DOHH2 (cell line): ENCODE measurements around the gene HHLA2.

Source experiments
- EZH2phosphoT487 ChIP-seq: fragments of 200-600 bp; sonication (generic); IDR thresholded peaks from 2 replicates; pipeline ENCODE4 v1.6.1; 2017; ENCODE audit warnings: borderline replicate concordance, mild to moderate bottlenecking, antibody characterized with exemption, low read length, moderate library complexity, mixed read lengths
- TF ChIP-seq, protein P1 (sequence below): fragments of 200-600 bp; sonication (generic); IDR thresholded peaks from one replicate; pipeline ENCODE4 v1.5.1; 2014; ENCODE audit warnings: antibody characterized with exemption, mild to moderate bottlenecking, low read depth, low read length; ENCODE audit not compliant: poor library complexity, severe bottlenecking

DNA sequence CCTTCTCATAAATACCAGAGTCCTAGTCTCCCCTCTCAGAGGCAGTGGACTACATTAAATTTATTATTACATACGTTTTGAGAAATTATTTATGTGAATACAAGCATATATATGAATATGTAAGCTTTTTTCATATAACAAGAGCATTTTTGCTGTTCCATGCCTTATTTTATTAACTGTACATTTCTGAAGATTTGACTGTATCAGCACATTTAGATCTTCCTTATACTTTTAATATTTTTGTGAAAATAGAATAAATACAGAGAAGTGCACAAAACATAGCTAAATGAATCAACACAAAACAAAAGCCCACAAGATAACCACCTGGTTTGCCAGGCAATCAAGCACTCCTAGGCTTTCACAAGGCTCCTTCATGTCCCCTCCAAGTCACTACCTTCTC, 27.8 kb downstream of the HHLA2 start:
- TF ChIP-seq, protein P1, sequence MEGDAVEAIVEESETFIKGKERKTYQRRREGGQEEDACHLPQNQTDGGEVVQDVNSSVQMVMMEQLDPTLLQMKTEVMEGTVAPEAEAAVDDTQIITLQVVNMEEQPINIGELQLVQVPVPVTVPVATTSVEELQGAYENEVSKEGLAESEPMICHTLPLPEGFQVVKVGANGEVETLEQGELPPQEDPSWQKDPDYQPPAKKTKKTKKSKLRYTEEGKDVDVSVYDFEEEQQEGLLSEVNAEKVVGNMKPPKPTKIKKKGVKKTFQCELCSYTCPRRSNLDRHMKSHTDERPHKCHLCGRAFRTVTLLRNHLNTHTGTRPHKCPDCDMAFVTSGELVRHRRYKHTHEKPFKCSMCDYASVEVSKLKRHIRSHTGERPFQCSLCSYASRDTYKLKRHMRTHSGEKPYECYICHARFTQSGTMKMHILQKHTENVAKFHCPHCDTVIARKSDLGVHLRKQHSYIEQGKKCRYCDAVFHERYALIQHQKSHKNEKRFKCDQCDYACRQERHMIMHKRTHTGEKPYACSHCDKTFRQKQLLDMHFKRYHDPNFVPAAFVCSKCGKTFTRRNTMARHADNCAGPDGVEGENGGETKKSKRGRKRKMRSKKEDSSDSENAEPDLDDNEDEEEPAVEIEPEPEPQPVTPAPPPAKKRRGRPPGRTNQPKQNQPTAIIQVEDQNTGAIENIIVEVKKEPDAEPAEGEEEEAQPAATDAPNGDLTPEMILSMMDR = no peak
- TF ChIP-seq EZH2phosphoT487 = no peak
